K562 (cell line): Measurements from ENCODE around the gene ATMIN. TPM values are rescaled to one million over a fixed set of nuclear protein-coding genes. Genes with fewer than 3 reads are reported as not detected.

Source experiments
- ETV6 ChIP-seq, 3 experiments: fragments of 150-350 bp in 1 of 3; sonication (generic) in 1 of 3; formaldehyde crosslinking in 1 of 3; IDR thresholded peaks; 2 replicates each; pipeline versions ENCODE4 v1.6.1 to v1.8.0; 2014 to 2022; ENCODE audit warnings: borderline replicate concordance in 2 of 3, low read depth in 2 of 3, antibody characterized with exemption in 1 of 3, low read length in 1 of 3, mild to moderate bottlenecking in 1 of 3, missing genetic modification reagents in 1 of 3
- NFRKB ChIP-seq: fragments of 450-650 bp; IDR thresholded peaks from 2 replicates; pipeline ENCODE4 v1.6.1; 2016; ENCODE audit warnings: low read depth
- PHF8 ChIP-seq: fragments of 200-600 bp; sonication (generic); IDR thresholded peaks from 2 replicates; pipeline ENCODE4 v1.6.1; 2012; ENCODE audit warnings: mixed run types, mild to moderate bottlenecking, inconsistent platforms, low read length, moderate library complexity, borderline replicate concordance
- RAD21 ChIP-seq, 2 experiments: fragments of 250-450 bp in 1 of 2; fragments of 450-650 bp in 1 of 2; sonication (Bioruptor Pico) in 1 of 2; formaldehyde crosslinking in 1 of 2; IDR thresholded peaks in 1 of 2; conservative IDR thresholded peaks in 1 of 2; 2 replicates each; pipeline versions ENCODE4 v1.4.0 to v1.8.0; 2020 to 2022; ENCODE audit warnings: mild to moderate bottlenecking in 2 of 2, moderate library complexity in 1 of 2
- RAD51 ChIP-seq: fragments of 450-650 bp; IDR thresholded peaks from 2 replicates; pipeline ENCODE4 v1.7.1; 2016; ENCODE audit warnings: low read depth, mild to moderate bottlenecking, borderline replicate concordance
- RBFOX2 ChIP-seq: fragments of 200-400 bp; formaldehyde crosslinking; IDR thresholded peaks from 2 replicates; pipeline ENCODE4 v1.6.1; 2017; ENCODE audit warnings: low read depth, mild to moderate bottlenecking, low read length, moderate library complexity
- polyA plus RNA-seq, 8 experiments: library from polyadenylated mRNA; depleted of rRNA in 4 of 8; stranded (reverse) in 5 of 8; unstranded in 3 of 8; fragments of >200 nt; fragmentation: Nextera tagmentation in 2 of 8; fragmentation: Illumina TruSeq in 1 of 8; extraction: Ambion mirVana in 2 of 8; extraction: Trizol in 1 of 8; gene quantifications; 2 replicates each; pipeline versions ENCODE4 v1.2.1 to v1.2.3, GENCODE V29; 2011 to 2014; ENCODE audit warnings: inconsistent platforms in 1 of 8, missing spikeins in 1 of 8
- total RNA-seq, 7 experiments: library from RNA; depleted of rRNA in 6 of 7; stranded (reverse); fragments of >200 nt in 6 of 7; fragmentation: Illumina TruSeq in 2 of 7; extraction: Trizol in 2 of 7; gene quantifications; 2 replicates each; pipeline versions ENCODE4 v1.2.1 to v1.2.3, GENCODE V29; 2011 to 2021; ENCODE audit warnings: low replicate concordance in 1 of 7
- TF ChIP-seq, protein P1 (sequence below): conservative IDR thresholded peaks from 2 replicates; pipeline ENCODE4 v1.6.1; 2011; ENCODE audit warnings: low read depth, mild to moderate bottlenecking, low read length; ENCODE audit not compliant: control insufficient read depth
- TF ChIP-seq, protein P2 (sequence below): fragments of 250-450 bp; sonication (Bioruptor Pico); IDR thresholded peaks from 2 replicates; pipeline ENCODE4 v1.5.1; 2021; ENCODE audit warnings: mild to moderate bottlenecking
- TF ChIP-seq, protein P3 (sequence below): sonication (generic); formaldehyde crosslinking; IDR thresholded peaks from 2 replicates; pipeline ENCODE4 v1.4.0; 2020; ENCODE audit warnings: mild to moderate bottlenecking, missing genetic modification reagents
- TF ChIP-seq, protein P4 (sequence below): IDR thresholded peaks from 2 replicates; pipeline ENCODE4 v1.6.1; 2012; ENCODE audit warnings: low read depth, low read length, improper control_type of control experiment, borderline replicate concordance
- TF ChIP-seq, protein P5 (sequence below): sonication (generic); formaldehyde crosslinking; IDR thresholded peaks from 2 replicates; pipeline ENCODE4 v1.8.0; 2023; ENCODE audit warnings: missing genetic modification reagents, mild to moderate bottlenecking, borderline replicate concordance

ATMIN gene
- total and polyA plus RNA-seq, 9 of the 15 experiments (the other 6 are each of a cell fraction or from before 2014, with no cell fraction given): 6.7 to 40.9 (median 23.4) TPM

DNA sequence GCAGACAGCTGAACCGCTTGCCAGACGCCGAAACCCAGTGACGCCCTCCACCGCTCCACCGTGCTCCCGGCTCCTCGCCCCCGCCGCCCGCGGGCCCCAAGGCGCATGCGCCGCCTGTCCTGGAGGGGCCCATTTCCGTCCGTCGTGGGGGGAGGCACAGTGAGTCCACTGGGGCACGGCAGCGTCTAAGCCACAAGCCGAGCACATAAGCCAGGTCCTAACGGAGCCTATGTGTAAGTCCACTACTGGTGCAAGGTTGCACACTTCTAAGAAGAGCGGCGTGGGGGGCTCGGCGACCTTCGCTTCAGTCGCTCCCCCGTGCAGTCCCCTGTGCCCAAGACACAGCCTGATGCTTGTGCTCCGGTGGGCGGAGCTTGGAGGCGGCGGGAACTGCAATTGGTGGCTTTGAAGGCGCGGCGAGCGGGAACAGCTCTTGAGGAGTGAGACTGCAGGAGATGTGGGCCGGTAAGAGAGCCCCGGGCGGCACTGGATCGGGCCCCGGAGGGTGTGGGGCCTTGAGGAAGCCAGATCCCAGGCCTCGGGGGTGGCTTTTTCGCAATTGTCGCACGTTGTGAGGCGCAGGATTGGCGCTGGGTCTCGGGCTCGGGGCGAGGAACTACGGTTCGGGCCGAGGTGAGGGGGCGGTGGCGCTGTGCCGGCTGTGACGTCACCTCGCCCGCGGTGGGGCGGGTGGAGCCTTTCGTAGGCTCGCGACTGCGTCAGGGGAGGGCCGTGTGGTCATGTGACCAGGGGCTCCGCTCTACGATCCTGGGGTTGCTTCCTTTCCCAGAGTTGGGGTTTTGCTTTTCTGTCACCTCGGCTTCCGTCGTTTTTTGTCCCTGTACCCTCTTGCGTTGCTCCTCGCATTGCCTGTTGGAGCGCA is 28.6 kb upstream of the ATMIN start, which contains the start of the genes CENPN and CMC2 (continued):
- TF ChIP-seq, protein P1, sequence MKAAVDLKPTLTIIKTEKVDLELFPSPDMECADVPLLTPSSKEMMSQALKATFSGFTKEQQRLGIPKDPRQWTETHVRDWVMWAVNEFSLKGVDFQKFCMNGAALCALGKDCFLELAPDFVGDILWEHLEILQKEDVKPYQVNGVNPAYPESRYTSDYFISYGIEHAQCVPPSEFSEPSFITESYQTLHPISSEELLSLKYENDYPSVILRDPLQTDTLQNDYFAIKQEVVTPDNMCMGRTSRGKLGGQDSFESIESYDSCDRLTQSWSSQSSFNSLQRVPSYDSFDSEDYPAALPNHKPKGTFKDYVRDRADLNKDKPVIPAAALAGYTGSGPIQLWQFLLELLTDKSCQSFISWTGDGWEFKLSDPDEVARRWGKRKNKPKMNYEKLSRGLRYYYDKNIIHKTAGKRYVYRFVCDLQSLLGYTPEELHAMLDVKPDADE: peak; percentile 60
- TF ChIP-seq RBFOX2 (peak; percentile 98), RAD21 (CRISPR knock-in tag; conservative IDR thresholded peaks at IDR 0.05 in 1 of 2, IDR thresholded peaks at IDR 0.05 in 1 of 2) (no peak), ETV6 (IDR thresholded peaks at IDR 0.05; ENCODE audit: borderline replicate concordance in 1 of 2, low read depth in 2 of 2, low read length in 1 of 2) (0 out of 4 replicates have a peak, but pooled peaks of 1 of the 2 experiments have one; percentile 13), ETV6 (CRISPR knock-in tag; IDR thresholded peaks at IDR 0.05; ENCODE audit: borderline replicate concordance) (no peak), PHF8 (peak; percentile 88), NFRKB (peak; percentile 61; the same call in 1 of the 2 replicates), RAD51 (peak; percentile 98)
- TF ChIP-seq, protein P2, sequence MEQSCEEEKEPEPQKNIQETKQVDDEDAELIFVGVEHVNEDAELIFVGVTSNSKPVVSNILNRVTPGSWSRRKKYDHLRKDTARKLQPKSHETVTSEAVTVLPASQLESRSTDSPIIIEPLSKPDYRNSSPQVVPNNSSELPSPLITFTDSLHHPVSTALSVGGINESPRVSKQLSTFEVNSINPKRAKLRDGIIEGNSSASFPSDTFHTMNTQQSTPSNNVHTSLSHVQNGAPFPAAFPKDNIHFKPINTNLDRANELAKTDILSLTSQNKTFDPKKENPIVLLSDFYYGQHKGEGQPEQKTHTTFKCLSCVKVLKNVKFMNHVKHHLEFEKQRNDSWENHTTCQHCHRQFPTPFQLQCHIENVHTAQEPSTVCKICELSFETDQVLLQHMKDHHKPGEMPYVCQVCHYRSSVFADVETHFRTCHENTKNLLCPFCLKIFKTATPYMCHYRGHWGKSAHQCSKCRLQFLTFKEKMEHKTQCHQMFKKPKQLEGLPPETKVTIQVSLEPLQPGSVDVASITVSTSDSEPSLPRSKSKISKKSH (CRISPR knock-in tag): no peak
- TF ChIP-seq, protein P3, sequence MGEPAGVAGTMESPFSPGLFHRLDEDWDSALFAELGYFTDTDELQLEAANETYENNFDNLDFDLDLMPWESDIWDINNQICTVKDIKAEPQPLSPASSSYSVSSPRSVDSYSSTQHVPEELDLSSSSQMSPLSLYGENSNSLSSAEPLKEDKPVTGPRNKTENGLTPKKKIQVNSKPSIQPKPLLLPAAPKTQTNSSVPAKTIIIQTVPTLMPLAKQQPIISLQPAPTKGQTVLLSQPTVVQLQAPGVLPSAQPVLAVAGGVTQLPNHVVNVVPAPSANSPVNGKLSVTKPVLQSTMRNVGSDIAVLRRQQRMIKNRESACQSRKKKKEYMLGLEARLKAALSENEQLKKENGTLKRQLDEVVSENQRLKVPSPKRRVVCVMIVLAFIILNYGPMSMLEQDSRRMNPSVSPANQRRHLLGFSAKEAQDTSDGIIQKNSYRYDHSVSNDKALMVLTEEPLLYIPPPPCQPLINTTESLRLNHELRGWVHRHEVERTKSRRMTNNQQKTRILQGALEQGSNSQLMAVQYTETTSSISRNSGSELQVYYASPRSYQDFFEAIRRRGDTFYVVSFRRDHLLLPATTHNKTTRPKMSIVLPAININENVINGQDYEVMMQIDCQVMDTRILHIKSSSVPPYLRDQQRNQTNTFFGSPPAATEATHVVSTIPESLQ (CRISPR knock-in tag): peak; percentile 95; the same call in 1 of the 2 replicates
- TF ChIP-seq, protein P4, sequence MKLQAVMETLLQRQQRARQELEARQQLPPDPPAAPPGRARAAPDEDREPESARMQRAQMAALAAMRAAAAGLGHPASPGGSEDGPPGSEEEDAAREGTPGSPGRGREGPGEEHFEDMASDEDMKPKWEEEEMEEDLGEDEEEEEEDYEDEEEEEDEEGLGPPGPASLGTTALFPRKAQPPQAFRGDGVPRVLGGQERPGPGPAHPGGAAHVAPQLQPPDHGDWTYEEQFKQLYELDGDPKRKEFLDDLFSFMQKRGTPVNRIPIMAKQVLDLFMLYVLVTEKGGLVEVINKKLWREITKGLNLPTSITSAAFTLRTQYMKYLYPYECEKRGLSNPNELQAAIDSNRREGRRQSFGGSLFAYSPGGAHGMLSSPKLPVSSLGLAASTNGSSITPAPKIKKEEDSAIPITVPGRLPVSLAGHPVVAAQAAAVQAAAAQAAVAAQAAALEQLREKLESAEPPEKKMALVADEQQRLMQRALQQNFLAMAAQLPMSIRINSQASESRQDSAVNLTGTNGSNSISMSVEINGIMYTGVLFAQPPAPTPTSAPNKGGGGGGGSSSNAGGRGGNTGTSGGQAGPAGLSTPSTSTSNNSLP: peak; percentile 18; the same call in 1 of the 2 replicates
- TF ChIP-seq, protein P5, sequence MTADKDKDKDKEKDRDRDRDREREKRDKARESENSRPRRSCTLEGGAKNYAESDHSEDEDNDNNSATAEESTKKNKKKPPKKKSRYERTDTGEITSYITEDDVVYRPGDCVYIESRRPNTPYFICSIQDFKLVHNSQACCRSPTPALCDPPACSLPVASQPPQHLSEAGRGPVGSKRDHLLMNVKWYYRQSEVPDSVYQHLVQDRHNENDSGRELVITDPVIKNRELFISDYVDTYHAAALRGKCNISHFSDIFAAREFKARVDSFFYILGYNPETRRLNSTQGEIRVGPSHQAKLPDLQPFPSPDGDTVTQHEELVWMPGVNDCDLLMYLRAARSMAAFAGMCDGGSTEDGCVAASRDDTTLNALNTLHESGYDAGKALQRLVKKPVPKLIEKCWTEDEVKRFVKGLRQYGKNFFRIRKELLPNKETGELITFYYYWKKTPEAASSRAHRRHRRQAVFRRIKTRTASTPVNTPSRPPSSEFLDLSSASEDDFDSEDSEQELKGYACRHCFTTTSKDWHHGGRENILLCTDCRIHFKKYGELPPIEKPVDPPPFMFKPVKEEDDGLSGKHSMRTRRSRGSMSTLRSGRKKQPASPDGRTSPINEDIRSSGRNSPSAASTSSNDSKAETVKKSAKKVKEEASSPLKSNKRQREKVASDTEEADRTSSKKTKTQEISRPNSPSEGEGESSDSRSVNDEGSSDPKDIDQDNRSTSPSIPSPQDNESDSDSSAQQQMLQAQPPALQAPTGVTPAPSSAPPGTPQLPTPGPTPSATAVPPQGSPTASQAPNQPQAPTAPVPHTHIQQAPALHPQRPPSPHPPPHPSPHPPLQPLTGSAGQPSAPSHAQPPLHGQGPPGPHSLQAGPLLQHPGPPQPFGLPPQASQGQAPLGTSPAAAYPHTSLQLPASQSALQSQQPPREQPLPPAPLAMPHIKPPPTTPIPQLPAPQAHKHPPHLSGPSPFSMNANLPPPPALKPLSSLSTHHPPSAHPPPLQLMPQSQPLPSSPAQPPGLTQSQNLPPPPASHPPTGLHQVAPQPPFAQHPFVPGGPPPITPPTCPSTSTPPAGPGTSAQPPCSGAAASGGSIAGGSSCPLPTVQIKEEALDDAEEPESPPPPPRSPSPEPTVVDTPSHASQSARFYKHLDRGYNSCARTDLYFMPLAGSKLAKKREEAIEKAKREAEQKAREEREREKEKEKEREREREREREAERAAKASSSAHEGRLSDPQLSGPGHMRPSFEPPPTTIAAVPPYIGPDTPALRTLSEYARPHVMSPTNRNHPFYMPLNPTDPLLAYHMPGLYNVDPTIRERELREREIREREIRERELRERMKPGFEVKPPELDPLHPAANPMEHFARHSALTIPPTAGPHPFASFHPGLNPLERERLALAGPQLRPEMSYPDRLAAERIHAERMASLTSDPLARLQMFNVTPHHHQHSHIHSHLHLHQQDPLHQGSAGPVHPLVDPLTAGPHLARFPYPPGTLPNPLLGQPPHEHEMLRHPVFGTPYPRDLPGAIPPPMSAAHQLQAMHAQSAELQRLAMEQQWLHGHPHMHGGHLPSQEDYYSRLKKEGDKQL: 0 out of 2 replicates have a peak, but pooled peaks have one; percentile 6
